Upper lobe of right lung (tissue), 1 donor: ENCODE measurements around the gene SHROOM3. TPM values are rescaled to one million over a fixed set of nuclear protein-coding genes. Genes with fewer than 3 reads are reported as not detected.

ENCODE experiments used
- ATAC-seq: fragments of 200-7000 bp; cut with Tn5 transposase; one replicate; pipeline ENCODE4 v1.9.1; 2020; ENCODE audit warnings: mild to moderate bottlenecking, moderate library complexity
- DNase-seq: peaks from one replicate; pipeline ENCODE4 v3.0.0-alpha.2; 2020
- H3K27ac ChIP-seq: fragments of 200-600 bp; one replicate; pipeline ENCODE4 v1.8.0; 2022
- H3K27me3 ChIP-seq: fragments of 200-600 bp; one replicate; pipeline ENCODE4 v1.8.0; 2022; ENCODE audit warnings: mild to moderate bottlenecking
- H3K36me3 ChIP-seq: fragments of 200-600 bp; one replicate; pipeline ENCODE4 v1.8.0; 2022
- H3K4me1 ChIP-seq: fragments of 200-600 bp; one replicate; pipeline ENCODE4 v1.8.0; 2022
- H3K4me3 ChIP-seq: fragments of 200-600 bp; one replicate; pipeline ENCODE4 v1.8.0; 2022; ENCODE audit warnings: mild to moderate bottlenecking
- H3K9me3 ChIP-seq: fragments of 200-600 bp; one replicate; pipeline ENCODE4 v1.8.0; 2022
- intact Hi-C: fragments of 100-400 bp; cut with DNase I; formaldehyde crosslinking; loops from one replicate; pipeline ENCODE4 v1.11.0; 2022
- total RNA-seq: library from RNA; stranded (reverse); fragmentation: NEBNext Ultra II Directional; extraction: Animal tissue kit (Norgen Biotek cat#: 25700); gene quantifications from one replicate; pipeline ENCODE4 v1.2.1, GENCODE V29; 2021
- TF ChIP-seq, protein P1 (sequence below): fragments of 200-600 bp; IDR thresholded peaks from one replicate; pipeline ENCODE4 v1.8.0; 2022; ENCODE audit warnings: antibody characterized with exemption
- donor health status: DM: no; HTN: yes; CAD: no; lungs with severe emphysema.

Gene SHROOM3
- total RNA-seq, 1 donor from 2014 or later, result 73.3 TPM

DNA sequence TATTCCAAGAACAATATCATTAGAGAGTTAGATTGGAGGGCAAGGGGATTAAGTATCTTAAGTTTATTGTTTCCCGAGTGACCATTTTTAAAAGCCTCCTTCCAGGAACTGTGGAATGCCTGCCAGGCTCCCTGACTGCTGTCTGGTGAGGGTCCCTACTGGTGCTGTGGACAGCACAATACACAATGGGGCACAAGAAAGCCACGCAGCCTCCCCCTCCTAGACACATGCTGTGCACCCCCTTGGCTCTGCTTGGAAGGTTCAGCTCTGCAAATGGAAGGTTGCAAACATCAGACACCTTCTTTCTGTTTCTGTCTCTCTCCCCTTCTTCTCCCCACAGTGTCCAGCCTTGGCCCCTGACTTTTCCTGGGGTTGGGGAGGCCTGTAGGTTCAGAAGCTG lies 153.2 kb downstream of the SHROOM3 start:
- peaks cover 15% of the 10 kb centered on the region for H3K4me1 ChIP-seq
- DNase-seq (no peak), ATAC-seq (no peak)
- H3K4me3 ChIP-seq, result peak overlapping the region; percentile 41
- H3K36me3 ChIP-seq, result no peaks in the 10 kb centered on the region
- no peaks in the 10 kb centered on the region for H3K27me3 ChIP-seq
- intact Hi-C loops, result no loop called here
- TF ChIP-seq, protein P1, sequence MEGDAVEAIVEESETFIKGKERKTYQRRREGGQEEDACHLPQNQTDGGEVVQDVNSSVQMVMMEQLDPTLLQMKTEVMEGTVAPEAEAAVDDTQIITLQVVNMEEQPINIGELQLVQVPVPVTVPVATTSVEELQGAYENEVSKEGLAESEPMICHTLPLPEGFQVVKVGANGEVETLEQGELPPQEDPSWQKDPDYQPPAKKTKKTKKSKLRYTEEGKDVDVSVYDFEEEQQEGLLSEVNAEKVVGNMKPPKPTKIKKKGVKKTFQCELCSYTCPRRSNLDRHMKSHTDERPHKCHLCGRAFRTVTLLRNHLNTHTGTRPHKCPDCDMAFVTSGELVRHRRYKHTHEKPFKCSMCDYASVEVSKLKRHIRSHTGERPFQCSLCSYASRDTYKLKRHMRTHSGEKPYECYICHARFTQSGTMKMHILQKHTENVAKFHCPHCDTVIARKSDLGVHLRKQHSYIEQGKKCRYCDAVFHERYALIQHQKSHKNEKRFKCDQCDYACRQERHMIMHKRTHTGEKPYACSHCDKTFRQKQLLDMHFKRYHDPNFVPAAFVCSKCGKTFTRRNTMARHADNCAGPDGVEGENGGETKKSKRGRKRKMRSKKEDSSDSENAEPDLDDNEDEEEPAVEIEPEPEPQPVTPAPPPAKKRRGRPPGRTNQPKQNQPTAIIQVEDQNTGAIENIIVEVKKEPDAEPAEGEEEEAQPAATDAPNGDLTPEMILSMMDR, result no peak
- no peaks in the 10 kb centered on the region for H3K9me3 ChIP-seq
- H3K27ac ChIP-seq, result peak overlapping the region; percentile 85

DNA sequence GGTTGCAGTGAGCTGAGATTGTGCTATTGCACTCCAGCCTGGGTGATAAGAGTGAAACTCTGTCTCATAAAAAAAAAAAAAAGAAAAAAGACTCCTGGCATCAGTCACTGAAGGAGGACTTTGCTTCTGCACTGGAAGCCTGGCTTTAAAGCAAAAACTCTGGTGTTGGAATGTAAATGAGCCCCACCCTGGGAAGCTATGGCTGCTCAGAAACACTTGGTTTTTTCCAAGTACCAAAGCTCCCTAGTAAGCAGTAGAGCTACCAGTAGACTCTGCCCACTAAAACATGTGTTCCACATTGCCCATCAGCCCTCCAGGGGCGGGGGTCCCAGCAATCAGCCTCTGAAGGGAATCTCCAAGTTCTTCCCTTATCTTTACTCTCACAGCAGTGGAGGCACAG lies 154.4 kb downstream of the SHROOM3 start:
- Histone ChIP-seq H3K36me3 (no peaks in the 10 kb centered on the region), H3K4me1 (peaks cover 15% of the 10 kb centered on the region), H3K9me3 (no peaks in the 10 kb centered on the region), H3K4me3 (no peak overlapping the region), H3K27me3 (no peaks in the 10 kb centered on the region), H3K27ac (peak overlapping the region; percentile 85)
- ATAC-seq (peak; percentile 70), DNase-seq (no peak)
- TF ChIP-seq, protein P1, result no peak
- intact Hi-C loops, result no loop called here

DNA sequence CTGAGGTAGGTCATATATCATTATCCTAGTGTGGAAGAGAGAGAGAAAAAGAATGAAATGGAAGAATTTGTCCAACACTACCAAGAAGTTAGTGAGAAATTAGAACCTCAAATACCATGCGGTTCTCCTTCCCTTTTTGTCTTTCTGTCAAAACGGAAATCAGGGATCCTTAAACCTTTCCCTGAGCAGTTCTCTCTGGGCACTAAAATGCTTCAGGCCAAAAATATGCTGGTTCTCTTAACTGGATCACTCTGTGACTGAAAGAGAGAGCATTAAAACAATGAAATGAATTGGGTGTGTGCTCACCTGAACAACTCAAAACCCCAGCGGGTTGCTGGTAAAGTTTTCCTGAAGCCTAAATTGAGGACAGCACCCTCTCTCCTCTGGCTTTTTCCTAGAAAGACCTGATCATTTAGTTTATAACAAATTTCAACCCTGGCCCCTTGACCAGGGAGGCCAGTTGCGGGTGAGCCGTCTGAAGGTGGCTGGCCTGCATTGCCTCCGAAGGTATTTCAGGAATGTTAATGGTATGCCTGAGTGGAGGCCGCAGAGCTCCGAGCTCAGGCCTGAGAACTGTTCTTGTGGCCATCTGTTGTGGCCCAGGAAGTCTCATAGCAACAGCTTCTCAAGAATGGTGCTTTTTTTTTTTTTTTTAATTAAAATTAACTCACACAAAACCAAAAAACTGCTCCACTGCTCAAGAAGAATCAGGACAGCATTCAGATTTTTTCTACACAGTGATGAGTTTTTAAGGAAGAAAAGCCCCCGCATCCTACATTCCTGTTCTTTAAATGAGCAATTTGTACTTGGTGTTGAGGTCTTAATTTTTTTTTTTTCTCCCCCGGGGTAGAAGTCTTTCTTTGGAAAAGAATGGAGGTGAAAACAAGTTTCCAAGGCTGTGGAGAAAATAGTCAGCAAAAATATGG lies 155.1 kb downstream of the SHROOM3 start:
- H3K27ac ChIP-seq, result peak overlapping the region; percentile 85
- intact Hi-C loops, result no loop called here
- no peaks in the 10 kb centered on the region for H3K9me3 ChIP-seq
- peak; percentile 84 for ATAC-seq
- H3K36me3 ChIP-seq, result no peaks in the 10 kb centered on the region
- peak; percentile 83 for DNase-seq
- H3K4me3 ChIP-seq, result no peak overlapping the region
- H3K4me1 ChIP-seq, result peaks cover 15% of the 10 kb centered on the region
- H3K27me3 ChIP-seq, result no peaks in the 10 kb centered on the region
- TF ChIP-seq, protein P1, result no peak

DNA sequence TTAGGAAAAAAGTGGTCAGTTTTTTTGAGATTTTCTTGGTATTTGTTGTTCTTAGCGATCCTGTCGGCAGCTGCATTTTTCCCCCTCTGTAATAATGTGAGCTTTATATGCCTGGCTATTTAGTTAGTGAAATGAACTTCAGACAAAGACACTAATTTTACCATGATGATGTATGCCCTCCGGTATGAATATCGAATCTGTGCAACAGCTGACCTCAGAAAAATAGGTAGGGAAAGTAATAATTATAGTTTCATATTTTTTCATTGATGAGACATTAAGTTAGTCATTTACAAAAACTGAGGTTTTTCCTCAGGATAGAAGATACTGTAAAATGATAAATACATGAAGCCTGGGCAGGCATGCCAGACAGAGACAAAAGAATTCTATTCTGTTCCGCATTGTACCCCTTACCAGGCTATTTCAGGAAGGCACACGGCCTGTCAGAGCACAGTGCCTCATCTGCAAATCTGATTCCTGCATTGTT lies 155.8 kb downstream of the SHROOM3 start:
- intact Hi-C loops, result no loop called here
- Histone ChIP-seq H3K27me3 (no peaks in the 10 kb centered on the region), H3K4me1 (peaks cover 15% of the 10 kb centered on the region), H3K4me3 (no peak overlapping the region), H3K27ac (peak overlapping the region; percentile 85), H3K9me3 (no peaks in the 10 kb centered on the region), H3K36me3 (no peaks in the 10 kb centered on the region)
- no peak for DNase-seq
- ATAC-seq, result no peak
- TF ChIP-seq, protein P1, result no peak

DNA sequence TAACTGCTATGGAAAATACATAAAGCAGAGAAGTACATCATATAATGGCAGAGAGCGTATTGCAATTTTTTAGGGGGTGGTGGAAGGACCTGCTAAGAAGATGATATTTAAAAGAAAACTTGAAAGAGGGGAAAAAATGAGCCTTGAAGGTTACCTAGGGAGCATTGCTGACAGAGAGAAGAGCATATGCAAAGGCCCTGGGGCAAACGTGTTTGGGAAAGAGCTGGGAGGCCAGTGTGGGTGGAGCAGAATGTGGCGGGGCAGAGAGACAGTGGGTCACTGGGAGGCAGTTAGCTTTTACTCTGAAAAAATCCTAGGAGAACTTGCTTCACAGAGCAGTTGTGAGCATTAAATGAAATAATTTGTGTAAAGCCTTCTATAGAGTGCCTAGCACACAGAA lies 157.0 kb downstream of the SHROOM3 start:
- H3K9me3 ChIP-seq, result no peaks in the 10 kb centered on the region
- intact Hi-C loops, result no loop called here
- H3K36me3 ChIP-seq, result no peaks in the 10 kb centered on the region
- TF ChIP-seq, protein P1, result no peak
- peaks cover 15% of the 10 kb centered on the region for H3K4me1 ChIP-seq
- ATAC-seq (no peak), DNase-seq (no peak)
- H3K27me3 ChIP-seq, result no peaks in the 10 kb centered on the region
- no peak overlapping the region for H3K27ac ChIP-seq
- H3K4me3 ChIP-seq, result no peak overlapping the region
